Fibroblast of lung (primary cell): ENCODE results near the gene SH3TC2. TPM values are rescaled to one million over a fixed set of nuclear protein-coding genes. Genes with fewer than 3 reads are reported as not detected.

Experiments used
- DNase-seq, 2 donors: peaks; one replicate each; pipeline versions ENCODE4 v3.0.0 to v3.0.0-alpha.2; 2010; ENCODE audit warnings: low read depth in 2 of 2
- H2AFZ ChIP-seq: 2 replicates; pipeline ENCODE4 v1.5.1; 2012; ENCODE audit warnings: low read length, control low read depth, inconsistent platforms
- H3K27ac ChIP-seq: 2 replicates; pipeline ENCODE4 v1.5.1; 2011; ENCODE audit warnings: low read length, control low read depth; ENCODE audit not compliant: insufficient read depth
- H3K27me3 ChIP-seq: 2 replicates; pipeline ENCODE4 v1.5.1; 2011; ENCODE audit warnings: mild to moderate bottlenecking, low read length; ENCODE audit not compliant: control insufficient read depth, insufficient read depth
- H3K36me3 ChIP-seq: 2 replicates; pipeline ENCODE4 v1.5.1; 2011; ENCODE audit warnings: low read length; ENCODE audit not compliant: control insufficient read depth, insufficient read depth
- H3K4me1 ChIP-seq: 2 replicates; pipeline ENCODE4 v1.5.1; 2011; ENCODE audit warnings: low read length; ENCODE audit not compliant: control insufficient read depth, insufficient read depth; ENCODE audit errors: extremely low read depth
- H3K4me2 ChIP-seq: 2 replicates; pipeline ENCODE4 v1.5.1; 2011; ENCODE audit warnings: low read length, control low read depth; ENCODE audit not compliant: insufficient read depth; ENCODE audit errors: extremely low read depth
- H3K4me3 ChIP-seq, 4 experiments: fragments of 200-600 bp in 1 of 4; sonication (generic) in 1 of 4; replicated peaks in 1 of 4; 2 replicates each; pipeline ENCODE4 v1.5.1; 2011 to 2016; ENCODE audit warnings: low read length in 4 of 4, low read depth in 3 of 4, mild to moderate bottlenecking in 3 of 4, control low read depth in 2 of 4, inconsistent platforms in 1 of 4, mixed read lengths in 1 of 4; ENCODE audit not compliant: insufficient read depth in 1 of 4; ENCODE audit errors: control extremely low read depth in 1 of 4
- H3K79me2 ChIP-seq: 2 replicates; pipeline ENCODE4 v1.5.1; 2012; ENCODE audit warnings: mild to moderate bottlenecking, low read length, inconsistent platforms; ENCODE audit not compliant: control insufficient read depth, insufficient read depth
- H3K9ac ChIP-seq: 2 replicates; pipeline ENCODE4 v1.5.1; 2011; ENCODE audit warnings: mild to moderate bottlenecking, low read length, control low read depth; ENCODE audit not compliant: insufficient read depth
- H3K9me3 ChIP-seq: 2 replicates; pipeline ENCODE4 v1.5.1; 2012; ENCODE audit warnings: low read depth, low read length; ENCODE audit not compliant: control insufficient read depth, insufficient read depth
- H4K20me1 ChIP-seq: 2 replicates; pipeline ENCODE4 v1.5.1; 2011; ENCODE audit warnings: low read length; ENCODE audit not compliant: control insufficient read depth, insufficient read depth; ENCODE audit errors: extremely low read depth
- CTCF ChIP-seq, 2 donors: IDR thresholded peaks in 1 of 2; conservative IDR thresholded peaks in 1 of 2; 1 replicate in 1 of 2; 2 replicates in 1 of 2; pipeline ENCODE4 v1.5.1; 2011 to 2012; ENCODE audit warnings: low read length in 2 of 2, control low read depth in 1 of 2, inconsistent platforms in 1 of 2, low read depth in 1 of 2, mild to moderate bottlenecking in 1 of 2
- EZH2 ChIP-seq: IDR thresholded peaks from 2 replicates; pipeline ENCODE4 v1.5.1; 2012; ENCODE audit warnings: low read length, control low read depth, mild to moderate bottlenecking; ENCODE audit errors: missing control alignments
- polyA plus RNA-seq, 2 donors: library from polyadenylated mRNA; depleted of rRNA in 1 of 2; stranded (reverse) in 1 of 2; unstranded in 1 of 2; fragments of >200 nt; gene quantifications; 2 replicates each; pipeline ENCODE4 v1.2.1, GENCODE V29; 2011 to 2012; ENCODE audit warnings: missing spikeins in 1 of 2
- total RNA-seq: library from RNA; depleted of rRNA; stranded (reverse); fragments of >200 nt; gene quantifications from 2 replicates; pipeline ENCODE4 v1.2.1, GENCODE V29; 2014

SH3TC2 gene
- total and polyA plus RNA-seq, 2 donors (not counting 1 experiment from before 2014, with no cell fraction given) = 0.83 to 3.2 TPM

- Histone ChIP-seq H3K27me3 (no peaks in the 10 kb centered on the region), H3K4me3 (no peak overlapping the region), H3K9ac (no peak overlapping the region), H3K36me3 (no peaks in the 10 kb centered on the region), H3K79me2 (no peaks in the 10 kb centered on the region), H4K20me1 (no peaks in the 10 kb centered on the region), H3K4me2 (no peak overlapping the region), H3K27ac (peak overlapping the region; percentile 49), H3K4me1 (peaks cover 23% of the 10 kb centered on the region), H3K9me3 (no peaks in the 10 kb centered on the region), H2AFZ (no peak overlapping the region)
- TF ChIP-seq EZH2 (no peak), CTCF (conservative IDR thresholded peaks at IDR 0.05 in 1 of 2, IDR thresholded peaks at IDR 0.05 in 1 of 2; ENCODE audit: low read depth in 1 of 2, low read length in 2 of 2) (no peak)
- DNase-seq = no peak
Observed at GRCh38 chr5:148969291-148969690, 93.6 kb downstream of the SH3TC2 start.

DNA sequence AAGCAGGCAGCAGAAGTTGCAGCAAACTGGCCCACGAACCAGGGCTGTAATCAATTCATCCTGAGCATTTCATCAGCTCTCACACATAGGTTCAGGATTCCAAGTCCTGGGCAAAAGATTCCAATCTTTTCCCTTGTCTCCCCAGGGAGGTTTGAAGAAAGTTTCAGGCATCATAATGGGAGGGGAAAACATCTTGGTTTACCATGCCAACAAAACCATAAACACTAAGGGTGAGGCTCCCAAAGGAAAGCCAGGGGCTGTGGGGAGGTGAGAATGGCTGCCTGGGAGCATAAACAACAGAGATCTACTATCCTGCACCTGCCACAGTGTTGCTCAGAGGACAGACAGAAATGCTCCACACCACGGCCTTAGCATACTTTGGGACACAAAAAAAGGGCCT lies 94.6 kb downstream of the SH3TC2 start:
- H2AFZ ChIP-seq = no peak overlapping the region
- peaks cover 17% of the 10 kb centered on the region for H3K4me1 ChIP-seq
- no peak for TF ChIP-seq CTCF (conservative IDR thresholded peaks at IDR 0.05 in 1 of 2, IDR thresholded peaks at IDR 0.05 in 1 of 2; ENCODE audit: low read depth in 1 of 2, low read length in 2 of 2)
- no peak for TF ChIP-seq EZH2
- H4K20me1 ChIP-seq = no peaks in the 10 kb centered on the region
- H3K79me2 ChIP-seq = no peaks in the 10 kb centered on the region
- H3K36me3 ChIP-seq = no peaks in the 10 kb centered on the region
- no peak overlapping the region for H3K9ac ChIP-seq
- no peaks in the 10 kb centered on the region for H3K9me3 ChIP-seq
- H3K4me3 ChIP-seq = no peak overlapping the region
- no peak for DNase-seq
- H3K27ac ChIP-seq = no peak overlapping the region
- H3K27me3 ChIP-seq = no peaks in the 10 kb centered on the region
- H3K4me2 ChIP-seq = no peak overlapping the region

DNA sequence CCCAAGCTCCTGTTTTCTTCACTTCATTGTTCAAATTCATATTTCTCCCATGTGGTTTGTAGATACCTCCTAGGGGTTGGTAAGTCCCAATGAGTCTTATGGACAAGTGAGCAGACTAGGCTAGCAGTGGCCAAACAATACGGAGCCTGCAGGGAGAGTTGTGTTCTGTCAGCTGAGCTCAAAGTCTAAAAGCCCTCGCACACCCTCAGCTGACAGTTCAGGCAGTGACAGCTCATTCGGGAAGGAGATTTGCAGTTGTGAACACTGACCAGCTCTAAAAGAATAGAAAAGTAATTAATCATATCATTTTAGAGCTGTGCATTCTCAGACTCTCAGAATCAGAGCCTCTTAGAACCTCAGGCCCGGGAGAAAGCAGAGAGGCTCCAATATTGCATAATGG lies 95.1 kb downstream of the SH3TC2 start:
- no peak for DNase-seq
- H3K4me1 ChIP-seq = peaks cover 15% of the 10 kb centered on the region

More for the DNA sequence above, 95.1 kb downstream of the SH3TC2 start:
- Histone ChIP-seq H4K20me1 (no peaks in the 10 kb centered on the region), H3K9ac (no peak overlapping the region), H2AFZ (no peak overlapping the region), H3K36me3 (no peaks in the 10 kb centered on the region), H3K27ac (no peak overlapping the region), H3K9me3 (no peaks in the 10 kb centered on the region), H3K79me2 (no peaks in the 10 kb centered on the region), H3K4me2 (no peak overlapping the region), H3K4me3 (no peak overlapping the region), H3K27me3 (no peaks in the 10 kb centered on the region)
- TF ChIP-seq CTCF (conservative IDR thresholded peaks at IDR 0.05 in 1 of 2, IDR thresholded peaks at IDR 0.05 in 1 of 2; ENCODE audit: low read depth in 1 of 2, low read length in 2 of 2) (no peak), EZH2 (no peak)
